Measurements from ENCODE around the gene GUCY2F. TPM values are rescaled to one million over a fixed set of nuclear protein-coding genes. Genes with fewer than 3 reads are reported as not detected.

The GUCY2F gene
- total RNA-seq, 2 experiments from 2014 or later, result not detected

GRCh38 chrX:109362101-109362500 lies 119.8 kb downstream of the GUCY2F start:
- ATAC-seq (ENCODE audit: poor library complexity) (no peak), DNase-seq (peak in 2 of 14 experiments; percentile 17 to 23)
- no peaks in the 10 kb centered on the region for H3K27me3 ChIP-seq (ENCODE audit: control insufficient read depth in 1 of 2, insufficient read depth in 2 of 2, low read length in 2 of 2)
- no peaks in the 10 kb centered on the region for H3K4me1 ChIP-seq (ENCODE audit: insufficient read depth, low read length)
- H3K4me1 Mint-ChIP-seq (ENCODE audit: low read depth), result no peaks in the 10 kb centered on the region
- ChIA-PET POLR2A (no interaction called here), CTCF (no interaction called here)
- no peak overlapping the region for H3K4me3 ChIP-seq (ENCODE audit: low read length)
- H3K27me3 Mint-ChIP-seq, result no peaks in the 10 kb centered on the region
- no peak for TF ChIP-seq CTCF (IDR thresholded peaks at IDR 0.05)
- no peak overlapping the region for H3K27ac ChIP-seq (ENCODE audit: low read depth in 1 of 2, low read length in 2 of 2)
- H3K4me3 Mint-ChIP-seq, result no peak overlapping the region
- no peaks in the 10 kb centered on the region for H3K9me3 ChIP-seq (ENCODE audit: control insufficient read depth in 1 of 2, insufficient read depth in 1 of 2, low read length in 2 of 2)
- H3K27ac Mint-ChIP-seq, result no peak overlapping the region
- H3K9me3 Mint-ChIP-seq, result no peaks in the 10 kb centered on the region
- intact Hi-C loops (cut with DNase I, micrococcal nuclease), result no loop called here
- no peaks in the 10 kb centered on the region for H3K36me3 Mint-ChIP-seq (ENCODE audit: low read depth)
- no peaks in the 10 kb centered on the region for H3K36me3 ChIP-seq (ENCODE audit: insufficient read depth, low read length)

GRCh38 chrX:109360301-109360700 lies 121.6 kb downstream of the GUCY2F start:
- ChIA-PET CTCF (no interaction called here), POLR2A (no interaction called here)
- Histone ChIP-seq H3K4me1 (ENCODE audit: insufficient read depth, low read length) (no peaks in the 10 kb centered on the region), H3K4me3 (ENCODE audit: low read length) (no peak overlapping the region), H3K27ac (ENCODE audit: low read depth in 1 of 2, low read length in 2 of 2) (no peak overlapping the region), H3K36me3 (ENCODE audit: insufficient read depth, low read length) (no peaks in the 10 kb centered on the region), H3K9me3 (ENCODE audit: control insufficient read depth in 1 of 2, insufficient read depth in 1 of 2, low read length in 2 of 2) (no peaks in the 10 kb centered on the region), H3K27me3 (ENCODE audit: control insufficient read depth in 1 of 2, insufficient read depth in 2 of 2, low read length in 2 of 2) (no peaks in the 10 kb centered on the region)
- Mint-ChIP-seq H3K4me3 (no peak overlapping the region), H3K27me3 (no peaks in the 10 kb centered on the region), H3K36me3 (ENCODE audit: low read depth) (no peaks in the 10 kb centered on the region), H3K4me1 (ENCODE audit: low read depth) (no peaks in the 10 kb centered on the region), H3K9me3 (no peaks in the 10 kb centered on the region), H3K27ac (no peak overlapping the region)
- intact Hi-C loops (cut with DNase I, micrococcal nuclease), result no loop called here
- ATAC-seq (ENCODE audit: poor library complexity) (no peak), DNase-seq (no peak)
- no peak for TF ChIP-seq CTCF (IDR thresholded peaks at IDR 0.05)

- no peaks in the 10 kb centered on the region for H3K4me1 Mint-ChIP-seq (ENCODE audit: low read depth)
- H3K9me3 ChIP-seq (ENCODE audit: control insufficient read depth in 1 of 2, insufficient read depth in 1 of 2, low read length in 2 of 2), result no peaks in the 10 kb centered on the region
- ATAC-seq (ENCODE audit: poor library complexity), result no peak
- H3K27me3 Mint-ChIP-seq, result no peaks in the 10 kb centered on the region
- H3K36me3 Mint-ChIP-seq (ENCODE audit: low read depth), result no peaks in the 10 kb centered on the region
- H3K27ac ChIP-seq (ENCODE audit: low read depth in 1 of 2, low read length in 2 of 2), result no peak overlapping the region
- intact Hi-C loops (cut with DNase I, micrococcal nuclease), result no loop called here
- DNase-seq, result peak in 2 of 14 experiments; percentile 14 to 34
- CTCF ChIA-PET, result no interaction called here
- H3K36me3 ChIP-seq (ENCODE audit: insufficient read depth, low read length), result no peaks in the 10 kb centered on the region
- no peak overlapping the region for H3K27ac Mint-ChIP-seq
- TF ChIP-seq CTCF (IDR thresholded peaks at IDR 0.05), result no peak
- H3K9me3 Mint-ChIP-seq, result no peaks in the 10 kb centered on the region
- H3K4me3 Mint-ChIP-seq, result no peak overlapping the region
- H3K4me3 ChIP-seq (ENCODE audit: low read length), result no peak overlapping the region
- H3K27me3 ChIP-seq (ENCODE audit: control insufficient read depth in 1 of 2, insufficient read depth in 2 of 2, low read length in 2 of 2), result no peaks in the 10 kb centered on the region
- no peaks in the 10 kb centered on the region for H3K4me1 ChIP-seq (ENCODE audit: insufficient read depth, low read length)
- POLR2A ChIA-PET, result no interaction called here
Measured at GRCh38 chrX:109357706-109358105, 124.2 kb downstream of the GUCY2F start.

Measured in CD4-positive, alpha-beta T cell (primary cell).